CD4-positive, CD25-positive, alpha-beta regulatory T cell (primary cell): ENCODE measurements around the gene STX18. TPM values are rescaled to one million over a fixed set of nuclear protein-coding genes. Genes with fewer than 3 reads are reported as not detected.

Experiments used
- ATAC-seq, 2 donors: fragments of 150-1000 bp; cut with Tn5 transposase; one replicate each; pipeline ENCODE4 v1.10.0; 2021; ENCODE audit warnings: low read depth in 2 of 2, moderate number of reproducible peaks in 2 of 2, moderate library complexity in 1 of 2
- DNase-seq, 3 donors: peaks; one replicate each; pipeline versions ENCODE4 v3.0.0 to v3.0.0-alpha.2; 2012 to 2022; ENCODE audit warnings: mixed read lengths in 1 of 3
- H3K27ac ChIP-seq: one replicate; pipeline ENCODE4 v1.7.0; 2013; ENCODE audit warnings: mild to moderate bottlenecking, low read length; ENCODE audit not compliant: insufficient read depth, poor library complexity, severe bottlenecking
- H3K27me3 ChIP-seq: one replicate; pipeline ENCODE4 v1.7.0; 2013; ENCODE audit warnings: low read length; ENCODE audit not compliant: control insufficient read depth, insufficient read depth
- H3K36me3 ChIP-seq: one replicate; pipeline ENCODE4 v1.7.0; 2013; ENCODE audit warnings: mild to moderate bottlenecking, low read length, moderate library complexity; ENCODE audit not compliant: control insufficient read depth, insufficient read depth
- H3K4me1 ChIP-seq: 2 replicates; pipeline ENCODE4 v1.7.0; 2013; ENCODE audit warnings: mild to moderate bottlenecking, low read length; ENCODE audit not compliant: insufficient read depth, control insufficient read depth, poor library complexity, severe bottlenecking
- H3K4me3 ChIP-seq: one replicate; pipeline ENCODE4 v1.7.0; 2013; ENCODE audit warnings: low read depth, mild to moderate bottlenecking, low read length, moderate library complexity
- H3K9me3 ChIP-seq, 2 experiments: 1 replicate in 1 of 2; 2 replicates in 1 of 2; pipeline ENCODE4 v1.7.0; 2013; ENCODE audit warnings: low read length in 2 of 2, mild to moderate bottlenecking in 1 of 2, moderate library complexity in 1 of 2; ENCODE audit not compliant: control insufficient read depth in 2 of 2
- H3K27ac Mint-ChIP-seq, 3 donors: one replicate each; pipeline ENCODE4 v1.8.0; 2020 to 2022; ENCODE audit warnings: mild to moderate bottlenecking in 3 of 3, mixed read lengths in 3 of 3, moderate library complexity in 2 of 3
- H3K27me3 Mint-ChIP-seq: one replicate; pipeline ENCODE4 v1.8.0; 2022; ENCODE audit warnings: mild to moderate bottlenecking, mixed read lengths
- H3K36me3 Mint-ChIP-seq: one replicate; pipeline ENCODE4 v1.8.0; 2020; ENCODE audit warnings: mixed read lengths
- H3K4me1 Mint-ChIP-seq, 4 donors: one replicate each; pipeline ENCODE4 v1.8.0; 2020 to 2022; ENCODE audit warnings: mixed read lengths in 4 of 4, mild to moderate bottlenecking in 1 of 4
- H3K4me3 Mint-ChIP-seq, 4 donors: one replicate each; pipeline ENCODE4 v1.8.0; 2020 to 2022; ENCODE audit warnings: mild to moderate bottlenecking in 4 of 4, mixed read lengths in 4 of 4, moderate library complexity in 3 of 4
- H3K9me3 Mint-ChIP-seq, 7 donors: one replicate each; pipeline ENCODE4 v1.8.0; 2020 to 2022; ENCODE audit warnings: mixed read lengths in 7 of 7, mild to moderate bottlenecking in 3 of 7, moderate library complexity in 2 of 7
- polyA plus RNA-seq, 4 donors: library from polyadenylated mRNA; unstranded; fragments of 300-500 nt; fragmentation: Illumina TruSeq; gene quantifications; one replicate each; pipeline ENCODE4 v1.2.3, GENCODE V29; 2021
- total RNA-seq: library from RNA; stranded (reverse); gene quantifications from one replicate; pipeline ENCODE4 v1.2.3, GENCODE V29; 2022

The STX18 gene
- total RNA-seq = 20.2 TPM
- 10 to 100 TPM; 15.9 to 27.2 (median 24.8) TPM for polyA plus RNA-seq

- Mint-ChIP-seq H3K4me3 (peak within 1 kb of the TSS; percentile 92 to 98 (median 97)), H3K27me3 (no peaks in the 10 kb centered on the region), H3K27ac (peak within 1 kb of the TSS; percentile 94 to 95 (median 95)), H3K9me3 (peaks cover 0 to 2% (median 0%) of the 10 kb centered on the region in 7 donors), H3K36me3 (peaks cover 15% of the 10 kb centered on the region), H3K4me1 (peaks cover 13 to 70% (median 56%) of the 10 kb centered on the region in 4 donors)
- peak; percentile 95 for ATAC-seq
- Histone ChIP-seq H3K27ac (peak within 1 kb of the TSS; percentile 79), H3K4me3 (peak within 1 kb of the TSS; percentile 94), H3K27me3 (no peaks in the 10 kb centered on the region), H3K36me3 (peaks cover 2% of the 10 kb centered on the region), H3K9me3 (no peaks in the 10 kb centered on the region), H3K4me1 (peaks cover 39% of the 10 kb centered on the region)
- DNase-seq = peak; percentile 76 to 94 (median 85)
Measured at GRCh38 chr4:4541661-4542570, at the start of gene STX18. STX18 (minus strand) TSS chr4:4542048; CDS start chr4:4541964, 84 bp downstream.

- H3K4me1 ChIP-seq = no peaks in the 10 kb centered on the region
- Mint-ChIP-seq H3K4me1 (no peaks in the 10 kb centered on the region), H3K27me3 (peaks cover 4% of the 10 kb centered on the region), H3K36me3 (peaks cover 42% of the 10 kb centered on the region), H3K9me3 (peaks cover 0 to 26% (median 8%) of the 10 kb centered on the region in 7 donors), H3K27ac (no peak overlapping the region), H3K4me3 (no peak overlapping the region)
- H3K4me3 ChIP-seq = no peak overlapping the region
- H3K27me3 ChIP-seq = no peaks in the 10 kb centered on the region
- no peaks in the 10 kb centered on the region for H3K36me3 ChIP-seq
- H3K9me3 ChIP-seq = peaks cover 8 to 11% of the 10 kb centered on the region in 2 experiments
- DNase-seq (no peak), ATAC-seq (no peak)
- no peak overlapping the region for H3K27ac ChIP-seq
Measured at GRCh38 chr4:4591071-4591470, 49.2 kb upstream of the STX18 start.

GRCh38 chr4:4590546-4590945 lies 48.7 kb upstream of the STX18 start:
- ATAC-seq (no peak), DNase-seq (no peak)
- Histone ChIP-seq H3K4me1 (no peaks in the 10 kb centered on the region), H3K27me3 (no peaks in the 10 kb centered on the region), H3K4me3 (no peak overlapping the region), H3K9me3 (peaks cover 6 to 9% of the 10 kb centered on the region in 2 experiments), H3K36me3 (no peaks in the 10 kb centered on the region), H3K27ac (no peak overlapping the region)
- H3K27ac Mint-ChIP-seq = no peak overlapping the region
- peaks cover 38% of the 10 kb centered on the region for H3K36me3 Mint-ChIP-seq
- peaks cover 0 to 29% (median 8%) of the 10 kb centered on the region in 7 donors for H3K9me3 Mint-ChIP-seq
- H3K27me3 Mint-ChIP-seq = peaks cover 4% of the 10 kb centered on the region
- H3K4me1 Mint-ChIP-seq = no peaks in the 10 kb centered on the region
- H3K4me3 Mint-ChIP-seq = no peak overlapping the region

GRCh38 chr4:4585012-4585670 lies 43.3 kb upstream of the STX18 start:
- Mint-ChIP-seq H3K27me3 (peaks cover 4% of the 10 kb centered on the region), H3K4me3 (no peak overlapping the region), H3K9me3 (peaks cover 0 to 16% (median 3%) of the 10 kb centered on the region in 7 donors), H3K36me3 (peaks cover 11% of the 10 kb centered on the region), H3K4me1 (no peaks in the 10 kb centered on the region), H3K27ac (no peak overlapping the region)
- no peak overlapping the region for H3K4me3 ChIP-seq
- DNase-seq (no peak), ATAC-seq (no peak)
- H3K4me1 ChIP-seq = no peaks in the 10 kb centered on the region
- H3K27ac ChIP-seq = no peak overlapping the region
- no peaks in the 10 kb centered on the region for H3K36me3 ChIP-seq
- H3K27me3 ChIP-seq = no peaks in the 10 kb centered on the region
- no peaks in the 10 kb centered on the region for H3K9me3 ChIP-seq

GRCh38 chr4:4583606-4584005 lies 41.8 kb upstream of the STX18 start:
- Mint-ChIP-seq H3K9me3 (peaks cover 0 to 16% (median 3%) of the 10 kb centered on the region in 7 donors), H3K4me1 (no peaks in the 10 kb centered on the region), H3K36me3 (peaks cover 21% of the 10 kb centered on the region), H3K27me3 (peaks cover 4% of the 10 kb centered on the region), H3K27ac (no peak overlapping the region), H3K4me3 (no peak overlapping the region)
- ATAC-seq (no peak), DNase-seq (no peak)
- Histone ChIP-seq H3K4me3 (no peak overlapping the region), H3K27ac (no peak overlapping the region), H3K9me3 (no peaks in the 10 kb centered on the region), H3K27me3 (no peaks in the 10 kb centered on the region), H3K36me3 (no peaks in the 10 kb centered on the region), H3K4me1 (no peaks in the 10 kb centered on the region)

GRCh38 chr4:4582653-4583052 lies 40.8 kb upstream of the STX18 start:
- DNase-seq = no peak
- H3K4me1 Mint-ChIP-seq = no peaks in the 10 kb centered on the region
- ATAC-seq = no peak
- H3K36me3 Mint-ChIP-seq = peaks cover 18% of the 10 kb centered on the region
- no peak overlapping the region for H3K4me3 Mint-ChIP-seq
- H3K9me3 Mint-ChIP-seq = peaks cover 0 to 16% (median 3%) of the 10 kb centered on the region in 7 donors
- Histone ChIP-seq H3K4me1 (no peaks in the 10 kb centered on the region), H3K4me3 (no peak overlapping the region), H3K27ac (no peak overlapping the region), H3K36me3 (no peaks in the 10 kb centered on the region), H3K27me3 (no peaks in the 10 kb centered on the region), H3K9me3 (no peaks in the 10 kb centered on the region)
- H3K27ac Mint-ChIP-seq = no peak overlapping the region
- H3K27me3 Mint-ChIP-seq = peaks cover 4% of the 10 kb centered on the region

GRCh38 chr4:4580494-4580893 lies 38.6 kb upstream of the STX18 start:
- Histone ChIP-seq H3K36me3 (no peaks in the 10 kb centered on the region), H3K27ac (no peak overlapping the region), H3K4me1 (no peaks in the 10 kb centered on the region), H3K9me3 (no peaks in the 10 kb centered on the region), H3K4me3 (no peak overlapping the region), H3K27me3 (no peaks in the 10 kb centered on the region)
- Mint-ChIP-seq H3K4me1 (peaks cover 0 to 7% (median 3%) of the 10 kb centered on the region in 4 donors), H3K9me3 (peaks cover 0 to 3% (median 2%) of the 10 kb centered on the region in 7 donors), H3K27ac (no peak overlapping the region), H3K36me3 (peaks cover 17% of the 10 kb centered on the region), H3K27me3 (no peaks in the 10 kb centered on the region), H3K4me3 (no peak overlapping the region)
- ATAC-seq (no peak), DNase-seq (no peak)
